ENCODE measurements around the gene CSAG1.
"Not testable (repeated sequence)": the region's sequence is repeated elsewhere in the genome, so short reads cannot be mapped to it uniquely, and the experiment has no call there.

Gene CSAG1

DNA sequence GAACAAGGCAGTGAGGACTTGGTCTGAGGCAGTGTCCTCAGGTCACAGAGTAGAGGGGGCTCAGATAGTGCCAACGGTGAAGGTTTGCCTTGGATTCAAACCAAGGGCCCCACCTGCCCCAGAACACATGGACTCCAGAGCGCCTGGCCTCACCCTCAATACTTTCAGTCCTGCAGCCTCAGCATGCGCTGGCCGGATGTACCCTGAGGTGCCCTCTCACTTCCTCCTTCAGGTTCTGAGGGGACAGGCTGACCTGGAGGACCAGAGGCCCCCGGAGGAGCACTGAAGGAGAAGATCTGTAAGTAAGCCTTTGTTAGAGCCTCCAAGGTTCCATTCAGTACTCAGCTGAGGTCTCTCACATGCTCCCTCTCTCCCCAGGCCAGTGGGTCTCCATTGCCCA, 33.1 kb downstream of the CSAG1 start:
- DNase-seq: not testable (repeated sequence)

DNA sequence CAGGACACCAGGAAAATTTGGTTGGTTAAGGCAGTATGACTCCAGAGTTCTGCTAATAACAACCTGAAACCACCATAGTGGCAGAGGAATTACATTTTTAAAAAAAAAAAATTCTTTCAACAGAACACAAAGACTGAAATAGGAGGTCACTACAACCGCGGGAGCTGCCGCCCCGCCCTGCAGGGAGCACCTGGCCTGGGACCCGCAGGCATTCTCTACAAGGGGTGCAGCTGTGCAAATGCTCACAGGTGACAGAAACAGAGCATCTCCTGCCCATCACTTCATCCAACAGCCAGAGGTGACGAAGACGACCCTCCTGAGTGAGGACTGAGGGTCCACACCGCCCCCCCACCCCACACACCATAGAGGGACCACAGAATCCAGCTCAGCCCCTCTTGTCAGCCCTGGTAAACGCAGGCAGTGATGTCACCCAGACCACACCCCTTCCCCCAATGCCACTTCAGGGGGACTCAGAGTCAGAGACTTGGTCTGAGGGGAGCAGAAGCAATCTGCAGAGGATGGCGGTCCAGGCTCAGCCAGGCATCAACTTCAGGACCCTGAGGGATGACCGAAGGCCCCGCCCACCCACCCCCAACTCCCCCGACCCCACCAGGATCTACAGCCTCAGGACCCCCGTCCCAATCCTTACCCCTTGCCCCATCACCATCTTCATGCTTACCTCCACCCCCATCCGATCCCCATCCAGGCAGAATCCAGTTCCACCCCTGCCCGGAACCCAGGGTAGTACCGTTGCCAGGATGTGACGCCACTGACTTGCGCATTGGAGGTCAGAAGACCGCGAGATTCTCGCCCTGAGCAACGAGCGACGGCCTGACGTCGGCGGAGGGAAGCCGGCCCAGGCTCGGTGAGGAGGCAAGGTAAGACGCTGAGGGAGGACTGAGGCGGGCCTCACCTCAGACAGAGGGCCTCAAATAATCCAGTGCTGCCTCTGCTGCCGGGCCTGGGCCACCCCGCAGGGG, 35.3 kb downstream of the CSAG1 start, which contains the start of gene MAGEA3:
MAGEA3 (plus strand) TSS at position 843 of the 980 bp plus-strand sequence. CDS start 2,039 bp downstream, outside the sequence.
- DNase-seq: not testable (repeated sequence)

DNA sequence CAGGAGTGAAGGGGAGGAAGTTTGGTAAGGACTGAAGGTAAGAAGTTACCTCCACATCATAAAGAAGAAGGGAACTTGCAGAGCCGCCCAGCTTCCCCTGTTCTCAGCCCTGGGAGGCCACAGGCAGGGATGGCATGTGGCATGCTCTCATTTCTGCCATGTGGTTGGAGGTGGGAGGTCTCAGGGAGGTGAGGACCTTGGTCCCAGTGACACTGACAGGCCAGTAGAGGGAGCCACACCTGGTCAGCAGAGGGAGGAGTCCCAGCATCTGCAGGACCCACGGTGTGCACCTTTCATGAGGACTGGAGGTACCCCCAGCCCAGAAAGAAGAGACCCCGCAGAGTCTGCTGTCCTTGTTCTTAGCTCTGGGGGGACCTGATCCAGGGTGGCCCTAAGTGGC, 52.5 kb downstream of the CSAG1 start:
- DNase-seq: not testable (repeated sequence)
